HepG2 (cell line): ENCODE data around the gene ELMOD3. TPM values are rescaled to one million over a fixed set of nuclear protein-coding genes. Genes with fewer than 3 reads are reported as not detected.

Experiments used
- AKNA ChIP-seq: sonication (generic); formaldehyde crosslinking; IDR thresholded peaks from 2 replicates; pipeline ENCODE4 v1.4.0; 2020; ENCODE audit warnings: missing genetic modification reagents, borderline replicate concordance
- ARNTL ChIP-seq: sonication (generic); formaldehyde crosslinking; IDR thresholded peaks from 2 replicates; pipeline ENCODE4 v1.4.0; 2020; ENCODE audit warnings: mild to moderate bottlenecking, missing genetic modification reagents
- ATAD3A ChIP-seq: sonication (generic); formaldehyde crosslinking; IDR thresholded peaks from 2 replicates; pipeline ENCODE4 v1.4.0; 2020; ENCODE audit warnings: missing genetic modification reagents
- CEBPZ ChIP-seq: IDR thresholded peaks from 2 replicates; pipeline ENCODE4 v1.6.1; 2012; ENCODE audit warnings: low read length, improper control_type of control experiment
- GATAD1 ChIP-seq: IDR thresholded peaks from 2 replicates; pipeline ENCODE4 v1.6.1; 2016; ENCODE audit warnings: missing genetic modification reagents, missing compliant biosample characterization
- IKZF5 ChIP-seq: IDR thresholded peaks from 2 replicates; pipeline ENCODE4 v1.6.1; 2018; ENCODE audit warnings: missing genetic modification reagents, mild to moderate bottlenecking, missing compliant biosample characterization
- KMT2A ChIP-seq: sonication (generic); formaldehyde crosslinking; IDR thresholded peaks from 2 replicates; pipeline ENCODE4 v1.4.0; 2020; ENCODE audit warnings: missing genetic modification reagents
- NR2F2 ChIP-seq: IDR thresholded peaks from 2 replicates; pipeline ENCODE4 v1.6.1; 2012; ENCODE audit warnings: low read depth, inconsistent platforms, borderline replicate concordance
- POLR2AphosphoS2 ChIP-seq: IDR thresholded peaks from 2 replicates; pipeline ENCODE4 v1.6.1; 2011; ENCODE audit warnings: low read depth, low read length, improper control_type of control experiment
- RARG ChIP-seq: sonication (generic); formaldehyde crosslinking; IDR thresholded peaks from 2 replicates; pipeline ENCODE4 v1.4.0; 2020; ENCODE audit warnings: low read depth, mild to moderate bottlenecking, missing genetic modification reagents
- UBTF ChIP-seq: sonication (generic); formaldehyde crosslinking; IDR thresholded peaks from 2 replicates; pipeline ENCODE4 v1.4.0; 2020; ENCODE audit warnings: mild to moderate bottlenecking, missing genetic modification reagents
- ZNF556 ChIP-seq: sonication (generic); formaldehyde crosslinking; IDR thresholded peaks from 2 replicates; pipeline ENCODE4 v1.4.0; 2020; ENCODE audit warnings: mild to moderate bottlenecking, missing genetic modification reagents, borderline replicate concordance
- ZNF576 ChIP-seq: sonication (generic); formaldehyde crosslinking; IDR thresholded peaks from 2 replicates; pipeline ENCODE4 v1.4.0; 2020; ENCODE audit warnings: mild to moderate bottlenecking, missing genetic modification reagents
- ZNF720 ChIP-seq: sonication (generic); formaldehyde crosslinking; IDR thresholded peaks from 2 replicates; pipeline ENCODE4 v1.4.0; 2020; ENCODE audit warnings: missing genetic modification reagents
- ZNF83 ChIP-seq: sonication (generic); formaldehyde crosslinking; IDR thresholded peaks from 2 replicates; pipeline ENCODE4 v1.4.0; 2020; ENCODE audit warnings: missing genetic modification reagents, mild to moderate bottlenecking, borderline replicate concordance
- ZSCAN12 ChIP-seq: sonication (generic); formaldehyde crosslinking; IDR thresholded peaks from 2 replicates; pipeline ENCODE4 v1.9.0; 2021; ENCODE audit warnings: mild to moderate bottlenecking, missing genetic modification reagents
- polyA plus RNA-seq, 8 experiments: library from polyadenylated mRNA; depleted of rRNA in 3 of 8; stranded (reverse) in 7 of 8; unstranded in 1 of 8; fragments of >200 nt; fragmentation: Illumina TruSeq in 4 of 8; extraction: Trizol in 4 of 8; gene quantifications; 2 replicates each; pipeline versions ENCODE4 v1.2.1 to v1.2.3, GENCODE V29; 2011 to 2016; ENCODE audit warnings: low read depth in 4 of 8, missing spikeins in 1 of 8, mixed read lengths in 1 of 8; ENCODE audit not compliant: insufficient read depth in 1 of 8
- total RNA-seq, 5 experiments: library from RNA; depleted of rRNA; stranded (reverse); fragments of >200 nt; fragmentation: Illumina TruSeq; extraction: Trizol; gene quantifications; 2 replicates each; pipeline ENCODE4 v1.2.3, GENCODE V29; 2016; ENCODE audit warnings: low read depth in 1 of 5

Gene ELMOD3
- total and polyA plus RNA-seq, 2 of the 13 experiments (the other 11 are each of a cell fraction or from before 2014, with no cell fraction given), result 13.3 to 19.5 TPM

GRCh38 chr2:85419009-85419675 is 64.6 kb downstream of the ELMOD3 start (continued):
- TF ChIP-seq CEBPZ, result no peak
- no peak for TF ChIP-seq AKNA (CRISPR knock-in tag)
- TF ChIP-seq NR2F2, result peak; percentile 64; the same call in 1 of the 2 replicates
- TF ChIP-seq ZSCAN12 (CRISPR knock-in tag), result no peak
- TF ChIP-seq POLR2AphosphoS2, result no peak
- no peak for TF ChIP-seq GATAD1
- no peak for TF ChIP-seq ZNF720 (CRISPR knock-in tag)
- TF ChIP-seq ARNTL, result 0 out of 2 replicates have a peak, but pooled peaks have one; percentile 4
- TF ChIP-seq IKZF5, result no peak
- TF ChIP-seq RARG (CRISPR knock-in tag), result no peak
- TF ChIP-seq ATAD3A (CRISPR knock-in tag), result no peak
- TF ChIP-seq UBTF (CRISPR knock-in tag), result peak; percentile 80
- TF ChIP-seq ZNF576 (CRISPR knock-in tag), result no peak
- no peak; the same call in 1 of the 2 replicates for TF ChIP-seq KMT2A (CRISPR knock-in tag)
- 0 out of 2 replicates have a peak, but pooled peaks have one; percentile 29 for TF ChIP-seq ZNF83 (CRISPR knock-in tag)
- TF ChIP-seq ZNF556 (CRISPR knock-in tag), result peak; percentile 15; the same call in 1 of the 2 replicates
